Skeletal muscle cell (primary cell): Measurements from ENCODE around the gene PADI3.
A peak's percentile ranks its signal among the peaks of the same experiment; 100 is the strongest.

Experiments
- DNase-seq: peaks from one replicate; pipeline ENCODE4 v3.0.0-alpha.2; 2010; ENCODE audit warnings: low read depth
- H3K4me3 ChIP-seq: 2 replicates; pipeline ENCODE4 v1.5.1; 2011; ENCODE audit warnings: low read depth, mild to moderate bottlenecking, control low read depth, low read length, moderate library complexity

Gene PADI3

GRCh38 chr1:17213782-17214148 lies 35.1 kb upstream of the PADI3 start:
- no peak for DNase-seq
- no peak overlapping the region for H3K4me3 ChIP-seq

GRCh38 chr1:17214876-17215544 lies 33.9 kb upstream of the PADI3 start:
- DNase-seq, result no peak
- no peak overlapping the region for H3K4me3 ChIP-seq

- no peak overlapping the region for H3K4me3 ChIP-seq
- no peak for DNase-seq
Measured at GRCh38 chr1:17215545-17215890, 33.4 kb upstream of the PADI3 start.

GRCh38 chr1:17216078-17216477 lies 32.8 kb upstream of the PADI3 start:
- no peak for DNase-seq

GRCh38 chr1:17217607-17218006 lies 31.3 kb upstream of the PADI3 start:
- H3K4me3 ChIP-seq, result no peak overlapping the region
- no peak for DNase-seq

More at GRCh38 chr1:17216078-17216477, 32.8 kb upstream of the PADI3 start:
- H3K4me3 ChIP-seq, result no peak overlapping the region

GRCh38 chr1:17218939-17219338 lies 30.0 kb upstream of the PADI3 start:
- no peak for DNase-seq
- no peak overlapping the region for H3K4me3 ChIP-seq

GRCh38 chr1:17220287-17220686 lies 28.6 kb upstream of the PADI3 start:
- H3K4me3 ChIP-seq, result no peak overlapping the region
- no peak for DNase-seq

- DNase-seq, result no peak
- H3K4me3 ChIP-seq, result no peak overlapping the region
Measured at GRCh38 chr1:17222557-17222956, 26.3 kb upstream of the PADI3 start.

- no peak for DNase-seq
- no peak overlapping the region for H3K4me3 ChIP-seq
Measured at GRCh38 chr1:17224434-17224833, 24.5 kb upstream of the PADI3 start.

GRCh38 chr1:17225140-17225539 lies 23.8 kb upstream of the PADI3 start:
- no peak overlapping the region for H3K4me3 ChIP-seq
- DNase-seq, result no peak

GRCh38 chr1:17227358-17227915 lies 21.5 kb upstream of the PADI3 start:
- no peak for DNase-seq
- H3K4me3 ChIP-seq, result no peak overlapping the region

GRCh38 chr1:17228619-17229018 lies 20.3 kb upstream of the PADI3 start:
- DNase-seq, result no peak
- H3K4me3 ChIP-seq, result no peak overlapping the region

GRCh38 chr1:17229379-17229778 lies 19.5 kb upstream of the PADI3 start:
- no peak for DNase-seq
- H3K4me3 ChIP-seq, result no peak overlapping the region

- no peak overlapping the region for H3K4me3 ChIP-seq
- no peak for DNase-seq
Measured at GRCh38 chr1:17230106-17230505, 18.8 kb upstream of the PADI3 start.

- DNase-seq, result no peak
- H3K4me3 ChIP-seq, result no peak overlapping the region
Measured at GRCh38 chr1:17230671-17231310, 18.1 kb upstream of the PADI3 start.

- H3K4me3 ChIP-seq, result no peak overlapping the region
- DNase-seq, result peak; percentile 69
Measured at GRCh38 chr1:17232759-17233661, 15.9 kb upstream of the PADI3 start.

- H3K4me3 ChIP-seq, result no peak overlapping the region
- peak; percentile 81 for DNase-seq
Measured at GRCh38 chr1:17233675-17234320, 15.1 kb upstream of the PADI3 start.

- DNase-seq, result no peak
- no peak overlapping the region for H3K4me3 ChIP-seq
Measured at GRCh38 chr1:17234405-17234804, 14.5 kb upstream of the PADI3 start.

GRCh38 chr1:17235135-17235885 lies 13.6 kb upstream of the PADI3 start:
- no peak for DNase-seq
- no peak overlapping the region for H3K4me3 ChIP-seq
